HL-60 (cell line): Measurements from ENCODE around the gene CYB5RL.

Source experiments
- GABPA ChIP-seq: IDR thresholded peaks from 2 replicates; pipeline ENCODE4 v1.6.1; 2012; ENCODE audit warnings: low read depth
- POLR2AphosphoS5 ChIP-seq: IDR thresholded peaks from 2 replicates; pipeline ENCODE4 v1.6.1; 2012; ENCODE audit warnings: low read depth
- SPI1 ChIP-seq: IDR thresholded peaks from 2 replicates; pipeline ENCODE4 v1.6.1; 2012; ENCODE audit warnings: low read depth, mild to moderate bottlenecking, borderline replicate concordance
- TF ChIP-seq, protein P1 (sequence below): IDR thresholded peaks from 2 replicates; pipeline ENCODE4 v1.6.1; 2012; ENCODE audit warnings: low read depth; ENCODE audit not compliant: insufficient replicate concordance
- TF ChIP-seq, protein P2 (sequence below): IDR thresholded peaks from one replicate; pipeline ENCODE4 v1.5.1; 2011; ENCODE audit warnings: low read length, control low read depth, inconsistent platforms; ENCODE audit not compliant: insufficient read depth

DNA sequence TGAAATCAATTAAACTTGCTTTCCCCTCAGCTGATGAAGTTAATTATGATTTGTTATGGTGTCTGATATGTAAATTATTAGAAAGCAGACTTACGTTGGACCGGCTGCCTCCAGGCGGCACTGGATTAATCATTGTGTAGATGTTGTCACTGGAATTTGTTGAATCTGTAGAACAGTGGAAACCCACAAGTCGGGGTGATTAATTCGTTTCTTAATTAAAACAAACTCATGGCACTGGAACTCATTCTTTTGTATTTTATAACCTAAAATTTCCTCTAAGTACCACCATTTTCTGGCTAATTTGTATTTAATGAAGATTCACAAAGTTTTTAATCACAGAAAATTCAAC is 39.2 kb upstream of the CYB5RL start:
- TF ChIP-seq, protein P1, sequence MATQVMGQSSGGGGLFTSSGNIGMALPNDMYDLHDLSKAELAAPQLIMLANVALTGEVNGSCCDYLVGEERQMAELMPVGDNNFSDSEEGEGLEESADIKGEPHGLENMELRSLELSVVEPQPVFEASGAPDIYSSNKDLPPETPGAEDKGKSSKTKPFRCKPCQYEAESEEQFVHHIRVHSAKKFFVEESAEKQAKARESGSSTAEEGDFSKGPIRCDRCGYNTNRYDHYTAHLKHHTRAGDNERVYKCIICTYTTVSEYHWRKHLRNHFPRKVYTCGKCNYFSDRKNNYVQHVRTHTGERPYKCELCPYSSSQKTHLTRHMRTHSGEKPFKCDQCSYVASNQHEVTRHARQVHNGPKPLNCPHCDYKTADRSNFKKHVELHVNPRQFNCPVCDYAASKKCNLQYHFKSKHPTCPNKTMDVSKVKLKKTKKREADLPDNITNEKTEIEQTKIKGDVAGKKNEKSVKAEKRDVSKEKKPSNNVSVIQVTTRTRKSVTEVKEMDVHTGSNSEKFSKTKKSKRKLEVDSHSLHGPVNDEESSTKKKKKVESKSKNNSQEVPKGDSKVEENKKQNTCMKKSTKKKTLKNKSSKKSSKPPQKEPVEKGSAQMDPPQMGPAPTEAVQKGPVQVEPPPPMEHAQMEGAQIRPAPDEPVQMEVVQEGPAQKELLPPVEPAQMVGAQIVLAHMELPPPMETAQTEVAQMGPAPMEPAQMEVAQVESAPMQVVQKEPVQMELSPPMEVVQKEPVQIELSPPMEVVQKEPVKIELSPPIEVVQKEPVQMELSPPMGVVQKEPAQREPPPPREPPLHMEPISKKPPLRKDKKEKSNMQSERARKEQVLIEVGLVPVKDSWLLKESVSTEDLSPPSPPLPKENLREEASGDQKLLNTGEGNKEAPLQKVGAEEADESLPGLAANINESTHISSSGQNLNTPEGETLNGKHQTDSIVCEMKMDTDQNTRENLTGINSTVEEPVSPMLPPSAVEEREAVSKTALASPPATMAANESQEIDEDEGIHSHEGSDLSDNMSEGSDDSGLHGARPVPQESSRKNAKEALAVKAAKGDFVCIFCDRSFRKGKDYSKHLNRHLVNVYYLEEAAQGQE: no peak
- TF ChIP-seq, protein P2, sequence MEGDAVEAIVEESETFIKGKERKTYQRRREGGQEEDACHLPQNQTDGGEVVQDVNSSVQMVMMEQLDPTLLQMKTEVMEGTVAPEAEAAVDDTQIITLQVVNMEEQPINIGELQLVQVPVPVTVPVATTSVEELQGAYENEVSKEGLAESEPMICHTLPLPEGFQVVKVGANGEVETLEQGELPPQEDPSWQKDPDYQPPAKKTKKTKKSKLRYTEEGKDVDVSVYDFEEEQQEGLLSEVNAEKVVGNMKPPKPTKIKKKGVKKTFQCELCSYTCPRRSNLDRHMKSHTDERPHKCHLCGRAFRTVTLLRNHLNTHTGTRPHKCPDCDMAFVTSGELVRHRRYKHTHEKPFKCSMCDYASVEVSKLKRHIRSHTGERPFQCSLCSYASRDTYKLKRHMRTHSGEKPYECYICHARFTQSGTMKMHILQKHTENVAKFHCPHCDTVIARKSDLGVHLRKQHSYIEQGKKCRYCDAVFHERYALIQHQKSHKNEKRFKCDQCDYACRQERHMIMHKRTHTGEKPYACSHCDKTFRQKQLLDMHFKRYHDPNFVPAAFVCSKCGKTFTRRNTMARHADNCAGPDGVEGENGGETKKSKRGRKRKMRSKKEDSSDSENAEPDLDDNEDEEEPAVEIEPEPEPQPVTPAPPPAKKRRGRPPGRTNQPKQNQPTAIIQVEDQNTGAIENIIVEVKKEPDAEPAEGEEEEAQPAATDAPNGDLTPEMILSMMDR: no peak
- TF ChIP-seq POLR2AphosphoS5 (no peak), SPI1 (no peak), GABPA (no peak)
